Measurements from ENCODE around the gene COL19A1.
A peak's percentile ranks its signal among the peaks of the same experiment; 100 is the strongest.

Gene COL19A1

GRCh38 chr6:69866770-69867638 is 648 bp downstream of the COL19A1 start:
- peak; percentile 86 for DNase-seq (ENCODE audit: low read depth)
- peaks cover 17% of the 10 kb centered on the region for H3K4me1 ChIP-seq (ENCODE audit: control insufficient read depth, insufficient read depth, low read length)
- no peaks in the 10 kb centered on the region for H3K9me3 ChIP-seq (ENCODE audit: control insufficient read depth, low read length)
- H3K27me3 ChIP-seq (replicated peaks; ENCODE audit: control insufficient read depth, insufficient read depth, low read length): peaks cover 18% of the 10 kb centered on the region
- no peaks in the 10 kb centered on the region for H3K36me3 ChIP-seq (ENCODE audit: control insufficient read depth, insufficient read depth, low read length, severe bottlenecking)
- peak overlapping the region; percentile 75 for H3K9ac ChIP-seq (ENCODE audit: low read length)
- H3K4me3 ChIP-seq (ENCODE audit: low read length): peak overlapping the region; percentile 82

- no peaks in the 10 kb centered on the region for H3K9me3 ChIP-seq (ENCODE audit: control insufficient read depth, low read length)
- peaks cover 18% of the 10 kb centered on the region for H3K27me3 ChIP-seq (replicated peaks; ENCODE audit: control insufficient read depth, insufficient read depth, low read length)
- H3K4me1 ChIP-seq (ENCODE audit: control insufficient read depth, insufficient read depth, low read length): peaks cover 17% of the 10 kb centered on the region
- no peak for DNase-seq (ENCODE audit: low read depth)
- peak overlapping the region; percentile 75 for H3K9ac ChIP-seq (ENCODE audit: low read length)
- peak overlapping the region; percentile 82 for H3K4me3 ChIP-seq (ENCODE audit: low read length)
- H3K36me3 ChIP-seq (ENCODE audit: control insufficient read depth, insufficient read depth, low read length, severe bottlenecking): no peaks in the 10 kb centered on the region
Measured at GRCh38 chr6:69867639-69867976, 1.3 kb downstream of the COL19A1 start.

GRCh38 chr6:69868252-69868804 is 2.0 kb downstream of the COL19A1 start:
- Histone ChIP-seq H3K36me3 (ENCODE audit: control insufficient read depth, insufficient read depth, low read length, severe bottlenecking) (no peaks in the 10 kb centered on the region), H3K9ac (ENCODE audit: low read length) (no peak overlapping the region), H3K9me3 (ENCODE audit: control insufficient read depth, low read length) (no peaks in the 10 kb centered on the region), H3K4me3 (ENCODE audit: low read length) (no peak overlapping the region), H3K4me1 (ENCODE audit: control insufficient read depth, insufficient read depth, low read length) (peaks cover 17% of the 10 kb centered on the region), H3K27me3 (replicated peaks; ENCODE audit: control insufficient read depth, insufficient read depth, low read length) (peaks cover 18% of the 10 kb centered on the region)
- no peak for DNase-seq (ENCODE audit: low read depth)

- Histone ChIP-seq H3K4me3 (ENCODE audit: low read length) (no peak overlapping the region), H3K9ac (ENCODE audit: low read length) (no peak overlapping the region), H3K9me3 (ENCODE audit: control insufficient read depth, low read length) (no peaks in the 10 kb centered on the region), H3K27me3 (replicated peaks; ENCODE audit: control insufficient read depth, insufficient read depth, low read length) (peaks cover 18% of the 10 kb centered on the region), H3K4me1 (ENCODE audit: control insufficient read depth, insufficient read depth, low read length) (peaks cover 17% of the 10 kb centered on the region), H3K36me3 (ENCODE audit: control insufficient read depth, insufficient read depth, low read length, severe bottlenecking) (no peaks in the 10 kb centered on the region)
- DNase-seq (ENCODE audit: low read depth): no peak
Measured at GRCh38 chr6:69868961-69869360, 2.6 kb downstream of the COL19A1 start.

GRCh38 chr6:69871107-69871506 is 4.8 kb downstream of the COL19A1 start:
- Histone ChIP-seq H3K4me1 (ENCODE audit: control insufficient read depth, insufficient read depth, low read length) (peaks cover 8% of the 10 kb centered on the region), H3K9me3 (ENCODE audit: control insufficient read depth, low read length) (no peaks in the 10 kb centered on the region), H3K4me3 (ENCODE audit: low read length) (no peak overlapping the region), H3K36me3 (ENCODE audit: control insufficient read depth, insufficient read depth, low read length, severe bottlenecking) (no peaks in the 10 kb centered on the region), H3K27me3 (replicated peaks; ENCODE audit: control insufficient read depth, insufficient read depth, low read length) (peaks cover 14% of the 10 kb centered on the region), H3K9ac (ENCODE audit: low read length) (no peak overlapping the region)
- DNase-seq (ENCODE audit: low read depth): no peak

- H3K4me3 ChIP-seq (ENCODE audit: low read length): no peak overlapping the region
- H3K4me1 ChIP-seq (ENCODE audit: control insufficient read depth, insufficient read depth, low read length): no peaks in the 10 kb centered on the region
- no peaks in the 10 kb centered on the region for H3K36me3 ChIP-seq (ENCODE audit: control insufficient read depth, insufficient read depth, low read length, severe bottlenecking)
- peaks cover 4% of the 10 kb centered on the region for H3K27me3 ChIP-seq (replicated peaks; ENCODE audit: control insufficient read depth, insufficient read depth, low read length)
- H3K9ac ChIP-seq (ENCODE audit: low read length): no peak overlapping the region
- no peak for DNase-seq (ENCODE audit: low read depth)
- no peaks in the 10 kb centered on the region for H3K9me3 ChIP-seq (ENCODE audit: control insufficient read depth, low read length)
Measured at GRCh38 chr6:69873291-69873690, 6.9 kb downstream of the COL19A1 start.

- no peak overlapping the region for H3K4me3 ChIP-seq (ENCODE audit: low read length)
- no peaks in the 10 kb centered on the region for H3K4me1 ChIP-seq (ENCODE audit: control insufficient read depth, insufficient read depth, low read length)
- no peaks in the 10 kb centered on the region for H3K27me3 ChIP-seq (replicated peaks; ENCODE audit: control insufficient read depth, insufficient read depth, low read length)
- H3K9me3 ChIP-seq (ENCODE audit: control insufficient read depth, low read length): no peaks in the 10 kb centered on the region
- H3K36me3 ChIP-seq (ENCODE audit: control insufficient read depth, insufficient read depth, low read length, severe bottlenecking): no peaks in the 10 kb centered on the region
- H3K9ac ChIP-seq (ENCODE audit: low read length): no peak overlapping the region
- DNase-seq (ENCODE audit: low read depth): no peak
Measured at GRCh38 chr6:69875715-69876114, 9.4 kb downstream of the COL19A1 start.

GRCh38 chr6:69878795-69879194 is 12.4 kb downstream of the COL19A1 start:
- no peak overlapping the region for H3K9ac ChIP-seq (ENCODE audit: low read length)
- DNase-seq (ENCODE audit: low read depth): no peak
- H3K9me3 ChIP-seq (ENCODE audit: control insufficient read depth, low read length): no peaks in the 10 kb centered on the region
- no peak overlapping the region for H3K4me3 ChIP-seq (ENCODE audit: low read length)
- H3K27me3 ChIP-seq (replicated peaks; ENCODE audit: control insufficient read depth, insufficient read depth, low read length): no peaks in the 10 kb centered on the region
- no peaks in the 10 kb centered on the region for H3K36me3 ChIP-seq (ENCODE audit: control insufficient read depth, insufficient read depth, low read length, severe bottlenecking)
- H3K4me1 ChIP-seq (ENCODE audit: control insufficient read depth, insufficient read depth, low read length): peaks cover 4% of the 10 kb centered on the region

- no peak overlapping the region for H3K4me3 ChIP-seq (ENCODE audit: low read length)
- no peak for DNase-seq (ENCODE audit: low read depth)
Measured at GRCh38 chr6:69880601-69881000, 14.2 kb downstream of the COL19A1 start.

GRCh38 chr6:69881322-69882151 is 15.2 kb downstream of the COL19A1 start:
- no peak overlapping the region for H3K4me3 ChIP-seq (ENCODE audit: low read length)
- no peak for DNase-seq (ENCODE audit: low read depth)
- no peaks in the 10 kb centered on the region for H3K9me3 ChIP-seq (ENCODE audit: control insufficient read depth, low read length)
- H3K9ac ChIP-seq (ENCODE audit: low read length): no peak overlapping the region
- H3K4me1 ChIP-seq (ENCODE audit: control insufficient read depth, insufficient read depth, low read length): peaks cover 4% of the 10 kb centered on the region
- no peaks in the 10 kb centered on the region for H3K36me3 ChIP-seq (ENCODE audit: control insufficient read depth, insufficient read depth, low read length, severe bottlenecking)
- H3K27me3 ChIP-seq (replicated peaks; ENCODE audit: control insufficient read depth, insufficient read depth, low read length): no peaks in the 10 kb centered on the region

More at GRCh38 chr6:69880601-69881000, 14.2 kb downstream of the COL19A1 start:
- no peaks in the 10 kb centered on the region for H3K9me3 ChIP-seq (ENCODE audit: control insufficient read depth, low read length)
- H3K36me3 ChIP-seq (ENCODE audit: control insufficient read depth, insufficient read depth, low read length, severe bottlenecking): no peaks in the 10 kb centered on the region
- peaks cover 4% of the 10 kb centered on the region for H3K4me1 ChIP-seq (ENCODE audit: control insufficient read depth, insufficient read depth, low read length)
- H3K27me3 ChIP-seq (replicated peaks; ENCODE audit: control insufficient read depth, insufficient read depth, low read length): no peaks in the 10 kb centered on the region
- no peak overlapping the region for H3K9ac ChIP-seq (ENCODE audit: low read length)

GRCh38 chr6:69883551-69883950 is 17.2 kb downstream of the COL19A1 start:
- Histone ChIP-seq H3K4me1 (ENCODE audit: control insufficient read depth, insufficient read depth, low read length) (peaks cover 4% of the 10 kb centered on the region), H3K27me3 (replicated peaks; ENCODE audit: control insufficient read depth, insufficient read depth, low read length) (no peaks in the 10 kb centered on the region), H3K9ac (ENCODE audit: low read length) (no peak overlapping the region), H3K36me3 (ENCODE audit: control insufficient read depth, insufficient read depth, low read length, severe bottlenecking) (no peaks in the 10 kb centered on the region), H3K4me3 (ENCODE audit: low read length) (no peak overlapping the region), H3K9me3 (ENCODE audit: control insufficient read depth, low read length) (no peaks in the 10 kb centered on the region)
- peak; percentile 12 for DNase-seq (ENCODE audit: low read depth)
